GM19193 (cell line): ENCODE data around the gene NTN1.

Experiments
- POLR2A ChIP-seq: IDR thresholded peaks from 4 replicates; pipeline ENCODE4 v1.6.1; 2011; ENCODE audit not compliant: insufficient read depth, insufficient read length; ENCODE audit errors: extremely low read depth

The NTN1 gene

GRCh38 chr17:9195411-9195810 lies 174.1 kb downstream of the NTN1 start:
- no peak for TF ChIP-seq POLR2A

- TF ChIP-seq POLR2A = no peak
These were observed 174.8 kb downstream of the NTN1 start for GRCh38 chr17:9195961-9196670.

GRCh38 chr17:9199571-9200551 lies 178.6 kb downstream of the NTN1 start:
- no peak for TF ChIP-seq POLR2A

GRCh38 chr17:9200699-9201359 lies 179.5 kb downstream of the NTN1 start:
- TF ChIP-seq POLR2A = peak; percentile 41

- TF ChIP-seq POLR2A = no peak
These were observed 181.2 kb downstream of the NTN1 start for GRCh38 chr17:9202532-9202931.

- TF ChIP-seq POLR2A = no peak
These were observed 182.6 kb downstream of the NTN1 start for GRCh38 chr17:9203771-9204425.

GRCh38 chr17:9204637-9205329 lies 183.5 kb downstream of the NTN1 start:
- no peak for TF ChIP-seq POLR2A

- no peak for TF ChIP-seq POLR2A
These were observed 184.5 kb downstream of the NTN1 start for GRCh38 chr17:9205520-9206409.

GRCh38 chr17:9206410-9206703 lies 185.0 kb downstream of the NTN1 start:
- no peak for TF ChIP-seq POLR2A

- TF ChIP-seq POLR2A = no peak
These were observed 185.5 kb downstream of the NTN1 start for GRCh38 chr17:9206741-9207332.

- TF ChIP-seq POLR2A = no peak
These were observed 187.2 kb downstream of the NTN1 start for GRCh38 chr17:9208381-9209105.

GRCh38 chr17:9209347-9209746 lies 188.0 kb downstream of the NTN1 start:
- TF ChIP-seq POLR2A = no peak
